Measurements from ENCODE around the gene PMEPA1. TPM values are rescaled to one million over a fixed set of nuclear protein-coding genes. Genes with fewer than 3 reads are reported as not detected.

PMEPA1 gene
- total and polyA plus RNA-seq, 10 donors, result 4.8 to 15.7 (median 9.2) TPM

DNA sequence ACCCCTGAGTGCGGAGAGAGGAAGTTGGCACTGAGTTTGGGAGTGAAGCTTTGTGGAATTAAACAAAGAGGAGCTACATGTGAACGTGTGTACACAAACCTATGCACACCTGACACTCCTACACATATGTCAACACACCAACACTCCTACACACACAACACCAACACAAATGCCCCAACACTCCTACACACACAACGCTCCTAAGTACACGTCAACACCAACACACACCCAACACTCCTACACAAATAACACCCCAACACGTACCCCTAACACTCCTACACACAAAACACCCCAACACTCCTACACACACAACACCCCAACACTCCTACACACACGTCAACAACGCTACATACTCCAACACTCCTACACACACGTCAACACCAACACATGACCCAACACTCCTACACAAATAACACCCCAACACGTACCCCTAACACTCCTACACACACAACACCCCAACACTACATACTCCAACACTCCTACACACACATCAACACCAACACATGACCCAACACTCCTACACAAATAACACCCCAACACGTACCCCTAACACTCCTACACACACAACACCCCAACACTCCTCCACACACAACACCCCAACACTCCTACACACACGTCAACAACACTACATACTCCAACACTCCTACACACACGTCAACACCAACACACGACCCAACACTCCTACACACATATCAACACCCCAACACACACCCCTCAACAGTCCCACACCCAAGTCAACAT is 49.5 kb downstream of the PMEPA1 start:
- peaks cover 0 to 42% (median 15%) of the 10 kb centered on the region in 6 donors for H3K4me1 ChIP-seq
- H3K9me3 ChIP-seq, result no peaks in the 10 kb centered on the region
- no peaks in the 10 kb centered on the region for H3K27me3 ChIP-seq (replicated peaks in 1 of 7)
- intact Hi-C loops (cut with DNase I; ENCODE audit: low total_unique reads), result no loop called here
- H3K36me3 ChIP-seq, result peaks cover 0 to 35% (median 9%) of the 10 kb centered on the region in 6 donors
- H3K27ac ChIP-seq, result no peak overlapping the region
- no peak for DNase-seq
- 81 to 89% (median 88%) methylated on average over 13 of the region's 13 CpGs for WGBS, 5 donors
- H3K4me3 ChIP-seq, result no peak overlapping the region
- TF ChIP-seq POLR2A (IDR thresholded peaks at IDR 0.05), result no peak
- TF ChIP-seq POLR2AphosphoS5 (IDR thresholded peaks at IDR 0.05), result no peak
- TF ChIP-seq, protein P1, sequence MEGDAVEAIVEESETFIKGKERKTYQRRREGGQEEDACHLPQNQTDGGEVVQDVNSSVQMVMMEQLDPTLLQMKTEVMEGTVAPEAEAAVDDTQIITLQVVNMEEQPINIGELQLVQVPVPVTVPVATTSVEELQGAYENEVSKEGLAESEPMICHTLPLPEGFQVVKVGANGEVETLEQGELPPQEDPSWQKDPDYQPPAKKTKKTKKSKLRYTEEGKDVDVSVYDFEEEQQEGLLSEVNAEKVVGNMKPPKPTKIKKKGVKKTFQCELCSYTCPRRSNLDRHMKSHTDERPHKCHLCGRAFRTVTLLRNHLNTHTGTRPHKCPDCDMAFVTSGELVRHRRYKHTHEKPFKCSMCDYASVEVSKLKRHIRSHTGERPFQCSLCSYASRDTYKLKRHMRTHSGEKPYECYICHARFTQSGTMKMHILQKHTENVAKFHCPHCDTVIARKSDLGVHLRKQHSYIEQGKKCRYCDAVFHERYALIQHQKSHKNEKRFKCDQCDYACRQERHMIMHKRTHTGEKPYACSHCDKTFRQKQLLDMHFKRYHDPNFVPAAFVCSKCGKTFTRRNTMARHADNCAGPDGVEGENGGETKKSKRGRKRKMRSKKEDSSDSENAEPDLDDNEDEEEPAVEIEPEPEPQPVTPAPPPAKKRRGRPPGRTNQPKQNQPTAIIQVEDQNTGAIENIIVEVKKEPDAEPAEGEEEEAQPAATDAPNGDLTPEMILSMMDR (IDR thresholded peaks at IDR 0.05 in 8 of 11, conservative IDR thresholded peaks at IDR 0.05 in 3 of 11), result no peak

GRCh38 chr20:57659517-57660180 is 50.2 kb downstream of the PMEPA1 start:
- Histone ChIP-seq H3K4me1 (peaks cover 0 to 47% (median 16%) of the 10 kb centered on the region in 6 donors), H3K36me3 (peaks cover 0 to 35% (median 9%) of the 10 kb centered on the region in 6 donors), H3K4me3 (no peak overlapping the region), H3K9me3 (no peaks in the 10 kb centered on the region), H3K27me3 (replicated peaks in 1 of 7) (no peaks in the 10 kb centered on the region), H3K27ac (no peak overlapping the region)
- TF ChIP-seq POLR2A (IDR thresholded peaks at IDR 0.05) (no peak), POLR2AphosphoS5 (IDR thresholded peaks at IDR 0.05) (no peak)
- TF ChIP-seq, protein P1 (IDR thresholded peaks at IDR 0.05 in 8 of 11, conservative IDR thresholded peaks at IDR 0.05 in 3 of 11), result no peak
- DNase-seq, result peak; percentile 55
- WGBS, 5 donors, result 88 to 96% (median 90%) methylated on average over 14 to 24 of the region's 24 CpGs
- intact Hi-C loops (cut with DNase I; ENCODE audit: low total_unique reads), result loop anchor here (10.0 kb wide), 2 partner anchors 55 to 425 kb away; no protein-coding TSS in a partner anchor

DNA sequence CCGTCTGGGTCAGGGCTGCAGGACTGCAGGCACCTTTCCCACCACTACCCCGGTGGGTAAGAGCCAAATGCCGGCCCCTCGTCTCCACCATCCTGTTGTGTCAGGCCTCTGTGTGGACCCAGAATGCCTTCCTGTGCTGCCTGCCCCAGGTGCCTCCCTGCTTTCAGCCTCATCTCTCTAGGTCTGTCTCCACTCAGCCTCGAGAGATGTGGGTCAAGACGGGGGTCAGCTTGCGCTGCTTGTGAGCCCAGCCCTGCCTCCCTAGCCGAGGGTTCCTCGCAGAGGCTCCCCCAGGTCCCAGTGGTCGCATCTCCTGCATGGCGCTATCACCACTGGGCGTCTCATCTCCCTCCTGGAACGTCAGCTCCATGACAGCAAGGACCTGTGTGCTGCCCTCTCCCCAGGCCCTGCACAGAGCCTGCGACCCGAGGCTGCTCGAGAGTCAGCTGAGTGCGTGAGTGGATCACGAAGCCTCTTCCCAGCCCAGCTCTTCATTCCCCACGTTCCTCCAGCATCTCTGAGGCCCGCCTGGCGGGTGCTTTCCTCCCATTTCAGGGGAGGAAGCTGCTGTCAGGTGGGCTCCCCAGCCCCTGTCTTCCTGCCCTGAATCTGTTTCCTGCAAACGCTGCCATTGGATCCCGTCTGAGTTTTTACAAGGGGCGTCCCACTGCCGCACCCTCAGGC is 50.8 kb downstream of the PMEPA1 start:
- Histone ChIP-seq H3K4me3 (no peak overlapping the region), H3K27ac (no peak overlapping the region), H3K4me1 (peaks cover 0 to 54% (median 22%) of the 10 kb centered on the region in 6 donors), H3K36me3 (peaks cover 0 to 35% (median 9%) of the 10 kb centered on the region in 6 donors), H3K27me3 (replicated peaks in 1 of 7) (no peaks in the 10 kb centered on the region), H3K9me3 (no peaks in the 10 kb centered on the region)
- TF ChIP-seq POLR2A (IDR thresholded peaks at IDR 0.05) (no peak), POLR2AphosphoS5 (IDR thresholded peaks at IDR 0.05) (no peak)
- TF ChIP-seq, protein P1 (IDR thresholded peaks at IDR 0.05 in 8 of 11, conservative IDR thresholded peaks at IDR 0.05 in 3 of 11), result no peak
- 78 to 83% (median 81%) methylated on average over 24 to 25 of the region's 25 CpGs for WGBS, 5 donors
- intact Hi-C loops (cut with DNase I; ENCODE audit: low total_unique reads), result loop anchor here (10.0 kb wide), 2 partner anchors 54 to 426 kb away; no protein-coding TSS in a partner anchor
- peak; percentile 67 for DNase-seq
